Gastroesophageal sphincter (tissue), 3 donors: ENCODE results near the gene ST8SIA6.

Experiments used
- EP300 ChIP-seq: sonication (generic); formaldehyde crosslinking; IDR thresholded peaks from one replicate; pipeline ENCODE4 v1.6.1; 2017; ENCODE audit warnings: antibody characterized with exemption, mild to moderate bottlenecking
- POLR2A ChIP-seq, 2 donors: fragments of 450-650 bp; IDR thresholded peaks; one replicate each; pipeline ENCODE4 v1.6.1; 2017; ENCODE audit warnings: antibody characterized with exemption in 2 of 2, mild to moderate bottlenecking in 2 of 2, moderate library complexity in 1 of 2
- TF ChIP-seq, protein P1 (sequence below), 4 experiments: fragments of 200-600 bp in 2 of 4; fragments of 450-650 bp in 2 of 4; sonication (generic) in 1 of 4; IDR thresholded peaks; one replicate each; pipeline ENCODE4 v1.5.1; 2017 to 2019; ENCODE audit warnings: antibody characterized with exemption in 4 of 4, mild to moderate bottlenecking in 2 of 4, moderate library complexity in 2 of 4

DNA sequence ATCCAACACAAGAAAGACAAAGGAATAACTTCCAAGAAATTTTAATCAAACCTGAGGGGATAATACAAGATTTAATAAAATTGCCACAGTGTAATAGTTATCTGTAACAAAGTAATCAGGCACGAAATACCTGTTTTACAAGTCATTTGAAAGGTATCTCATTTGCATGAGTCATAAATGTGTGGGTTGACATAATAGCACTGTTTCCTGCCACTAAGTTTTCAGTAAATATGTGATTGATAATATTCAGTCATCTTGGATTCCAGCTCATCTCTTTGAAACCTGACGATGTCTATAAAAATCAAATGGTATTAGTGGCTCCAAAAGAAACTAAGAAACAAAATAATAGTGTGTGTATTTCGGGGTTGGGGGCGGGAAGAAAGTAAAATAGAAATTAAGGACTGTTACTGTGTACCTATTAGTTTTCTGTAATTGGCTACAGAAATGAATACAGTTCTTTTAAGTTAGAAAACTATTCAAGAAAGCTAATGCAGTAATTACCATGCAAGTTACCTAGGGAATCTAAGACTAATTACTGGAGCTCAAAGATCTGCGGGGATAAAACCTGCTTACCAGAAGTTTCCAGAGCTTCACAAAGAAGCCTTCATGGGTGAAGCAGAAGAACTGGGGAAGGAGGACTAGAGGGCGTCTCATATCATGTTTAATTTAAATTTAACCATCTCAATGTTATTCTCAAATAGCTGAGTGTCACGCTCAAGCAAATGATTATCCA is 100.7 kb downstream of the ST8SIA6 start:
- TF ChIP-seq, protein P1, sequence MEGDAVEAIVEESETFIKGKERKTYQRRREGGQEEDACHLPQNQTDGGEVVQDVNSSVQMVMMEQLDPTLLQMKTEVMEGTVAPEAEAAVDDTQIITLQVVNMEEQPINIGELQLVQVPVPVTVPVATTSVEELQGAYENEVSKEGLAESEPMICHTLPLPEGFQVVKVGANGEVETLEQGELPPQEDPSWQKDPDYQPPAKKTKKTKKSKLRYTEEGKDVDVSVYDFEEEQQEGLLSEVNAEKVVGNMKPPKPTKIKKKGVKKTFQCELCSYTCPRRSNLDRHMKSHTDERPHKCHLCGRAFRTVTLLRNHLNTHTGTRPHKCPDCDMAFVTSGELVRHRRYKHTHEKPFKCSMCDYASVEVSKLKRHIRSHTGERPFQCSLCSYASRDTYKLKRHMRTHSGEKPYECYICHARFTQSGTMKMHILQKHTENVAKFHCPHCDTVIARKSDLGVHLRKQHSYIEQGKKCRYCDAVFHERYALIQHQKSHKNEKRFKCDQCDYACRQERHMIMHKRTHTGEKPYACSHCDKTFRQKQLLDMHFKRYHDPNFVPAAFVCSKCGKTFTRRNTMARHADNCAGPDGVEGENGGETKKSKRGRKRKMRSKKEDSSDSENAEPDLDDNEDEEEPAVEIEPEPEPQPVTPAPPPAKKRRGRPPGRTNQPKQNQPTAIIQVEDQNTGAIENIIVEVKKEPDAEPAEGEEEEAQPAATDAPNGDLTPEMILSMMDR (IDR thresholded peaks at IDR 0.05) = no peak
- TF ChIP-seq POLR2A (IDR thresholded peaks at IDR 0.05) (no peak), EP300 (no peak)
